Measurements from ENCODE around the gene GAPDH. TPM values are rescaled to one million over a fixed set of nuclear protein-coding genes. Genes with fewer than 3 reads are reported as not detected.

GAPDH gene
- polyA plus RNA-seq, 1 donor (not counting 4 experiments of a cell fraction or from before 2014, with no cell fraction given), result 8,390 TPM

GRCh38 chr12:6549684-6550151 is 15.4 kb downstream of the GAPDH start:
- dilution Hi-C loops (cut with MboI; ENCODE audit: extremely low pct_ligation_motif_present, low sequenced_read_pairs), result no loop called here
- no peak for TF ChIP-seq CTCF (optimal IDR thresholded peaks at IDR 0.05 in 1 of 3, IDR thresholded peaks at IDR 0.05 in 1 of 3, conservative IDR thresholded peaks at IDR 0.05 in 1 of 3; ENCODE audit: extremely low read depth in 1 of 3, insufficient read depth in 2 of 3, low read length in 3 of 3)
- TF ChIP-seq EZH2 (IDR thresholded peaks at IDR 0.05; ENCODE audit: low read length), result no peak
- H3K9me1 ChIP-seq (ENCODE audit: control insufficient read depth, extremely low read depth, insufficient read depth, low read length), result no peaks in the 10 kb centered on the region
- no peak overlapping the region for H2AFZ ChIP-seq (ENCODE audit: control insufficient read depth, low read length)
- H3K27ac ChIP-seq (ENCODE audit: control insufficient read depth, insufficient read depth, low read length), result no peak overlapping the region
- no peaks in the 10 kb centered on the region for H3K27me3 ChIP-seq (ENCODE audit: control insufficient read depth, extremely low read depth, insufficient read depth, low read length)
- FAIRE-seq (no peak), DNase-seq (ENCODE audit: low read depth, low spot score) (no peak)
- no peaks in the 10 kb centered on the region for H4K20me1 ChIP-seq (ENCODE audit: control insufficient read depth, extremely low read depth, insufficient read depth, low read length)
- no peak overlapping the region for H3K4me3 ChIP-seq (ENCODE audit: control insufficient read depth in 2 of 3, extremely low read depth in 1 of 3, insufficient read depth in 2 of 3, low read depth in 1 of 3, low read length in 3 of 3)
- H3K4me1 ChIP-seq (ENCODE audit: control insufficient read depth, extremely low read depth, insufficient read depth, low read length), result peaks cover 50% of the 10 kb centered on the region
- peaks cover 1 to 3% of the 10 kb centered on the region in 2 experiments for H3K36me3 ChIP-seq (ENCODE audit: control insufficient read depth in 2 of 2, extremely low read depth in 1 of 2, insufficient read depth in 2 of 2, low read length in 2 of 2)
- no peaks in the 10 kb centered on the region for H3K79me2 ChIP-seq (ENCODE audit: control insufficient read depth, insufficient read depth, low read length)
- no peak overlapping the region for H3K9ac ChIP-seq (ENCODE audit: control insufficient read depth, extremely low read depth, insufficient read depth, low read length)
- H3K9me3 ChIP-seq (ENCODE audit: control insufficient read depth, low read depth, low read length), result no peaks in the 10 kb centered on the region
- H3K4me2 ChIP-seq (ENCODE audit: control insufficient read depth, extremely low read depth, insufficient read depth, low read depth, low read length), result no peak overlapping the region

GRCh38 chr12:6550294-6551062 is 16.2 kb downstream of the GAPDH start:
- TF ChIP-seq EZH2 (IDR thresholded peaks at IDR 0.05; ENCODE audit: low read length), result no peak
- Histone ChIP-seq H3K79me2 (ENCODE audit: control insufficient read depth, insufficient read depth, low read length) (no peaks in the 10 kb centered on the region), H3K36me3 (ENCODE audit: control insufficient read depth in 2 of 2, extremely low read depth in 1 of 2, insufficient read depth in 2 of 2, low read length in 2 of 2) (peaks cover 3 to 5% of the 10 kb centered on the region in 2 experiments), H3K4me1 (ENCODE audit: control insufficient read depth, extremely low read depth, insufficient read depth, low read length) (peaks cover 50% of the 10 kb centered on the region), H3K4me2 (ENCODE audit: control insufficient read depth, extremely low read depth, insufficient read depth, low read depth, low read length) (no peak overlapping the region), H2AFZ (ENCODE audit: control insufficient read depth, low read length) (peak overlapping the region; percentile 13), H3K9me3 (ENCODE audit: control insufficient read depth, low read depth, low read length) (no peaks in the 10 kb centered on the region), H3K27me3 (ENCODE audit: control insufficient read depth, extremely low read depth, insufficient read depth, low read length) (no peaks in the 10 kb centered on the region), H3K27ac (ENCODE audit: control insufficient read depth, insufficient read depth, low read length) (no peak overlapping the region), H3K4me3 (ENCODE audit: control insufficient read depth in 2 of 3, extremely low read depth in 1 of 3, insufficient read depth in 2 of 3, low read depth in 1 of 3, low read length in 3 of 3) (no peak overlapping the region), H3K9ac (ENCODE audit: control insufficient read depth, extremely low read depth, insufficient read depth, low read length) (no peak overlapping the region), H4K20me1 (ENCODE audit: control insufficient read depth, extremely low read depth, insufficient read depth, low read length) (no peaks in the 10 kb centered on the region), H3K9me1 (ENCODE audit: control insufficient read depth, extremely low read depth, insufficient read depth, low read length) (no peaks in the 10 kb centered on the region)
- no peak for DNase-seq (ENCODE audit: low read depth, low spot score)
- FAIRE-seq, result no peak
- dilution Hi-C loops (cut with MboI; ENCODE audit: extremely low pct_ligation_motif_present, low sequenced_read_pairs), result no loop called here

All from keratinocyte (primary cell).